ENCODE results near the gene ADGRG3. TPM values are rescaled to one million over a fixed set of nuclear protein-coding genes. Genes with fewer than 3 reads are reported as not detected.

Gene ADGRG3
- total RNA-seq, 1 donor from 2014 or later, result not detected

GRCh38 chr16:57734925-57735754 is 67.0 kb downstream of the ADGRG3 start:
- DNase-seq (ENCODE audit: low read depth), result peak; percentile 100

- DNase-seq (ENCODE audit: low read depth), result no peak
Observed at GRCh38 chr16:57735755-57736418, 67.8 kb downstream of the ADGRG3 start, which contains the start of gene KATNB1. KATNB1 (plus strand) TSS chr16:57735770; CDS start chr16:57737244, 1,474 bp downstream.

DNA sequence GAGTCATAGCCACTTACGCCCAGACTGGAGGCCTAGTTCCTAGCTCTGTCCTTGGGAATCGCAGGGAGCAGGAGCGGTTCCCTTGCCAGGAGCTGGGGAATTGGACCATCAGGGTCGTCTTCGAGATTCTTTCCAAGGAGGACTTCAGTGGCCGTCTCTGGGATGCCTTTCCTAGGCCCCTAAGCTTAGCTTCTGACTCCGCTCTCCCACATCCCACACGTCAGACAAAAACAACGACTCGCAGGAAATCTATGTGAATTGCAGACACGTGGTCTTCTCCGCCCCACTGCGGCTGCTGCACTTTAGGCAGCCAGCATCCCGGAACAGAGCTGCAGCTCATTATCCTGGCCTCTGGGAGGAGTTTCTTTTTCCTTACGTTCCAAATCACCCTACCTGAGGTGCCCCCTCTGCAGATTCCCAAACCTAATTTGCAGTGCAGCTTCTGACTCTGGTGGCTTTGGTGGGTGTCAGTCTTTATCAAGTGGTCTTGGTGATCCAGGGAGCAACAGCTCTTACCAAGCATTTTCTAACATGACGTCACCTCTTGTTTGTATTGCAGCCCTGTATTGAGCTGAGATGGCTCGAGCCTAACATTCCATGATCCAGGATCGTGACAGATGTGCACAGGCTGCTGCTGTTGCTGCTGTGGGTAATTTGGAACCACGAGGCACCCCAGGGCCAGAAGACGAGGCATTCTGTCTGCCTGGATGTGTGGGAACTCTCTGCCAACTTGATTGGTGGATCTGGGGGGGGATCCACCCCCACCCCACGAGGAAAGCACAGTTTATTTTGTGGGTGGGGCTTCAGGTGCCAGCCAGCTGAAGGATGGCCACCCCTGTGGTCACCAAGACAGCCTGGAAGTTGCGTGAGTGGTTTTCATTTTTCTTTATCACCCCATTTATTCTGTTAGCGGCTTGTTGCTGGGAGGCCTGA is 68.6 kb downstream of the ADGRG3 start:
- peak; percentile 63 for DNase-seq (ENCODE audit: low read depth)

- no peak for DNase-seq (ENCODE audit: low read depth)
Observed at GRCh38 chr16:57738844-57739243, 70.7 kb downstream of the ADGRG3 start.

Other genes with a start within 250 kb of the ADGRG3 start
- 74.6 and 78.8 TPM in 2 replicates for gene CIAPIN1, start 220.9 kb upstream of the ADGRG3 start, total RNA-seq
- gene COQ9, start 220.8 kb upstream of the ADGRG3 start, total RNA-seq, result 91.8 and 115 TPM in 2 replicates
- 103 and 119 TPM in 2 replicates for gene POLR2C, start 205.6 kb upstream of the ADGRG3 start, total RNA-seq
- gene DOK4, start 181.8 kb upstream of the ADGRG3 start, total RNA-seq, result 10.2 and 11.7 TPM in 2 replicates
- 12.1 and 13.2 TPM in 2 replicates for gene CCDC102A, start 131.7 kb upstream of the ADGRG3 start, total RNA-seq
- not detected in 2 replicates for gene ADGRG5, start 125.7 kb upstream of the ADGRG3 start, total RNA-seq
- gene ADGRG1, start 39.7 kb upstream of the ADGRG3 start, total RNA-seq, result 38.8 and 173 TPM in 2 replicates
- gene DRC7, start 26.5 kb downstream of the ADGRG3 start, total RNA-seq, result not detected in 2 replicates
- 32.9 and 51.3 TPM in 2 replicates for gene KATNB1, start 67.5 kb downstream of the ADGRG3 start, total RNA-seq
- gene KIFC3, start 134.2 kb downstream of the ADGRG3 start, total RNA-seq, result 55.6 and 64.5 TPM in 2 replicates